Epithelial cell of proximal tubule (primary cell): ENCODE data around the gene SPTSSB. TPM values are rescaled to one million over a fixed set of nuclear protein-coding genes. Genes with fewer than 3 reads are reported as not detected.

ENCODE experiments used
- DNase-seq: peaks from one replicate; pipeline ENCODE4 v3.0.0-alpha.2; 2011; ENCODE audit warnings: low read depth
- H3K4me3 ChIP-seq: 2 replicates; pipeline ENCODE4 v1.5.1; 2011; ENCODE audit warnings: low read depth, mild to moderate bottlenecking, low read length
- CTCF ChIP-seq: conservative IDR thresholded peaks from 2 replicates; pipeline ENCODE4 v1.5.1; 2012; ENCODE audit warnings: low read depth, mild to moderate bottlenecking, low read length
- total RNA-seq: library from RNA; depleted of rRNA; stranded (reverse); fragments of >200 nt; gene quantifications from 2 replicates; pipeline ENCODE4 v1.2.3, GENCODE V29; 2015

Gene SPTSSB
- total RNA-seq, 1 donor from 2014 or later: not detected

GRCh38 chr3:161325059-161325458 lies 46.3 kb downstream of the SPTSSB start:
- no peak overlapping the region for H3K4me3 ChIP-seq
- TF ChIP-seq CTCF: no peak
- DNase-seq: no peak

GRCh38 chr3:161323926-161324621 lies 47.2 kb downstream of the SPTSSB start:
- no peak for TF ChIP-seq CTCF
- no peak overlapping the region for H3K4me3 ChIP-seq
- DNase-seq: no peak

GRCh38 chr3:161322781-161323568 lies 48.3 kb downstream of the SPTSSB start:
- no peak for TF ChIP-seq CTCF
- DNase-seq: no peak
- no peak overlapping the region for H3K4me3 ChIP-seq

- H3K4me3 ChIP-seq: no peak overlapping the region
- DNase-seq: no peak
- no peak for TF ChIP-seq CTCF
These were observed 50.5 kb downstream of the SPTSSB start for GRCh38 chr3:161320837-161321236.

- DNase-seq: no peak
- TF ChIP-seq CTCF: no peak
- H3K4me3 ChIP-seq: no peak overlapping the region
These were observed 51.5 kb downstream of the SPTSSB start for GRCh38 chr3:161319867-161320266.

- no peak for DNase-seq
- no peak for TF ChIP-seq CTCF
- no peak overlapping the region for H3K4me3 ChIP-seq
These were observed 54.2 kb downstream of the SPTSSB start for GRCh38 chr3:161317077-161317476.
